Measurements from ENCODE around the gene UTS2R.
"Not testable (repeated sequence)": the region's sequence is repeated elsewhere in the genome, so short reads cannot be mapped to it uniquely, and the experiment has no call there.

UTS2R gene

DNA sequence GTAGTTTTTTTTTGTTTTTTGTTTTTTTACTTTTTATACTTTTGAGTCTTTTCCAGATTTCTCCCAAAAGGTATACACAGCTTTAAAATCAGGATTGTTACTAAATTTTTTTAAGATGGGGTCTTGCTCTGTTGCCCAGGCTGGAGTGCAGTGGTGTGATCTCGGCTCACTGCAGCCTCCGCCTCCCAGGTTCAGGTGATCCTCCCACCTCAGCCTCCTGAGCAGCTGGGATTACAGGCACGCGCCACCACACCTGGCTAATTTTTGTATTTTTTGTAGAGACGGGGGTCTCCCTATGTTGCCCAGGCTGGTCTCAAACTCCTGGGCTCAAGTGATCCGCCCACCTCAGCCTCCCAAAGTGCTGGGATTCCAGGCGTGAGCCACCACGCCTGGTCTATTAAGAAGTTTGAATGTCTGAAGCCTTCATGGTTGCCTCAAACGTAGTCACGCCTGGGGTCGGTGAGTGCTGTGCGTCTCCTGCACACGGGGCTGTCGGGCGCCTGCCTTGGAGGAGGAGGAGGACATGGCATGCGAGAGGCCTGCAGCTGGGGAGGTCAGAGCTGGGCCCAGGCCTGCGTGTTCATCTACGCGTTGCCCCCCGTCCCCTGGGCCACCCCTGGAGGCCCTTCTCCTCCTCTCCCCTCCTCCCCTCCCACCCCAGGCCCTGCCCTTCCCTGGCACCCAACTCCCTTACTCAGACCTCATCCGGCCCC lies 10.8 kb downstream of the UTS2R start:
- not testable (repeated sequence) for H3K14ac ChIP-seq (ENCODE audit: low read length); H3K27me3 ChIP-seq (ENCODE audit: insufficient read depth, low read length); H2AFZ ChIP-seq (ENCODE audit: insufficient read depth, low read length, poor library complexity); H3K9ac ChIP-seq (ENCODE audit: low read length); H3K23ac ChIP-seq (ENCODE audit: low read length); H3K4me2 ChIP-seq (ENCODE audit: low read length); DNase-seq; H4K12ac ChIP-seq (ENCODE audit: low read depth, low read length); H2BK120ac ChIP-seq (ENCODE audit: insufficient read depth, low read length, poor library complexity); H3K27ac ChIP-seq (ENCODE audit: low read depth, low read length); H3K79me1 ChIP-seq (ENCODE audit: low read length); H2BK5ac ChIP-seq (ENCODE audit: low read depth, low read length, poor library complexity); H3K4ac ChIP-seq (ENCODE audit: low read depth, low read length); H4K91ac ChIP-seq (ENCODE audit: low read depth, low read length); H3K4me3 ChIP-seq (ENCODE audit: low read depth, low read length); H3K18ac ChIP-seq (ENCODE audit: low read length); H4K8ac ChIP-seq (ENCODE audit: low read depth, low read length); H3K36me3 ChIP-seq (ENCODE audit: control insufficient read depth in 1 of 2, insufficient read depth in 2 of 2, low read length in 2 of 2); H2BK12ac ChIP-seq (ENCODE audit: low read length); H3K4me1 ChIP-seq (ENCODE audit: control insufficient read depth in 1 of 2, insufficient read depth in 2 of 2, low read length in 2 of 2); H3K79me2 ChIP-seq (ENCODE audit: control insufficient read depth, insufficient read depth, low read length, poor library complexity); H2AK5ac ChIP-seq (ENCODE audit: low read length); H3K9me3 ChIP-seq (ENCODE audit: insufficient read depth, low read depth, low read length)
- no CpG with 5 or more reads among the region's 21 CpGs for WGBS (ENCODE audit: extremely low coverage, insufficient coverage, insufficient read length)

DNA sequence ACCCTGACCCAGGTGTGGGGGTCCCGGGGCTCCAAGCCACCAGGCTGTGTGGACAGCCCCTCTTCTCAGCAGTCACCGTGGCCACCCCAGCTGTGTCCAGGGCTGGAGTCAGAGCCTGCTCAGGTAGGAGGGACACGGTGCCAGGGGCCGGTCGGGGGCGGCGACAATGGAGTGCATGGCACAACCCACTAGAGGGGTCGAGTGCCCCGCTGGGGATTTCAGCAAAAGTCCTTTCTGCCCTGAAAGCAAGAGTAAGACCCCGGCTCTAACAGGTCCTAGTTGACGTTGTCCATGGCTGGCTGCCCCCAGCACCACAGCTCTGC lies 11.3 kb downstream of the UTS2R start:
- H4K12ac ChIP-seq (ENCODE audit: low read depth, low read length) = no peak overlapping the region
- H3K4me3 ChIP-seq (ENCODE audit: low read depth, low read length) = no peak overlapping the region
- no peak overlapping the region for H3K18ac ChIP-seq (ENCODE audit: low read length)
- no peak overlapping the region for H3K4me2 ChIP-seq (ENCODE audit: low read length)
- no peak overlapping the region for H2AK5ac ChIP-seq (ENCODE audit: low read length)
- no peaks in the 10 kb centered on the region for H3K27me3 ChIP-seq (ENCODE audit: insufficient read depth, low read length)
- H3K4me1 ChIP-seq (ENCODE audit: control insufficient read depth in 1 of 2, insufficient read depth in 2 of 2, low read length in 2 of 2) = no peaks in the 10 kb centered on the region
- no peak overlapping the region for H2BK120ac ChIP-seq (ENCODE audit: insufficient read depth, low read length, poor library complexity)
- no peak overlapping the region for H3K9ac ChIP-seq (ENCODE audit: low read length)
- no peaks in the 10 kb centered on the region for H3K36me3 ChIP-seq (ENCODE audit: control insufficient read depth in 1 of 2, insufficient read depth in 2 of 2, low read length in 2 of 2)
- no peak overlapping the region for H4K8ac ChIP-seq (ENCODE audit: low read depth, low read length)
- no CpG with 5 or more reads among the region's 11 CpGs for WGBS (ENCODE audit: extremely low coverage, insufficient coverage, insufficient read length)
- no peak overlapping the region for H3K27ac ChIP-seq (ENCODE audit: low read depth, low read length)
- H4K91ac ChIP-seq (ENCODE audit: low read depth, low read length) = no peak overlapping the region
- H3K23ac ChIP-seq (ENCODE audit: low read length) = no peak overlapping the region
- no peak overlapping the region for H2BK5ac ChIP-seq (ENCODE audit: low read depth, low read length, poor library complexity)
- no peaks in the 10 kb centered on the region for H3K79me1 ChIP-seq (ENCODE audit: low read length)
- H2BK12ac ChIP-seq (ENCODE audit: low read length) = no peak overlapping the region
- no peaks in the 10 kb centered on the region for H3K79me2 ChIP-seq (ENCODE audit: control insufficient read depth, insufficient read depth, low read length, poor library complexity)
- no peak overlapping the region for H2AFZ ChIP-seq (ENCODE audit: insufficient read depth, low read length, poor library complexity)
- no peak overlapping the region for H3K4ac ChIP-seq (ENCODE audit: low read depth, low read length)
- H3K14ac ChIP-seq (ENCODE audit: low read length) = no peak overlapping the region
- H3K9me3 ChIP-seq (ENCODE audit: insufficient read depth, low read depth, low read length) = peaks cover 8% of the 10 kb centered on the region
- no peak for DNase-seq

DNA sequence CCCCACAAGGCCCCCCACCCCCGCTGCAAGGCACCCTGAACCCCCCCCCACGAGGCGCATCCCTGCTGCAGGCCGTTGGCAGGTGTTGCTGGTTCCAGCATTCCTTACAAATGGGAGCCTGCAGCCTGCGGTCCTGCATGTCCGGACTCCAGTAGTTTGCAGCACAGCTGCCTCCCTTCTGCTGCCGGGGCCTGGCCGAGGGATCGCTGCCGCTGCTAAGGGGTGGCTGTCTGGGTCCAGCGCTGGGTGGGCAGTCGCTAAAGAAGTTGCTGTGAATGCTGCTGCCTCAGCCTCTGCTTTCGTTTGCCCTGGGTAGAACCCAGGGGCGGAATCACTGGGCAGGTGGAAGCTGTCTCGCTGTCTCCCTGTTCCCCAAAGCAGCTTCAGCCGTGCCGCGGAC lies 11.8 kb downstream of the UTS2R start:
- Histone ChIP-seq H3K9ac (ENCODE audit: low read length) (no peak overlapping the region), H3K79me1 (ENCODE audit: low read length) (no peaks in the 10 kb centered on the region), H4K8ac (ENCODE audit: low read depth, low read length) (no peak overlapping the region), H3K36me3 (ENCODE audit: control insufficient read depth in 1 of 2, insufficient read depth in 2 of 2, low read length in 2 of 2) (no peaks in the 10 kb centered on the region), H4K12ac (ENCODE audit: low read depth, low read length) (no peak overlapping the region), H3K27me3 (ENCODE audit: insufficient read depth, low read length) (no peaks in the 10 kb centered on the region), H3K4me2 (ENCODE audit: low read length) (no peak overlapping the region), H3K23ac (ENCODE audit: low read length) (no peak overlapping the region), H2AK5ac (ENCODE audit: low read length) (no peak overlapping the region), H2AFZ (ENCODE audit: insufficient read depth, low read length, poor library complexity) (no peak overlapping the region), H3K4me1 (ENCODE audit: control insufficient read depth in 1 of 2, insufficient read depth in 2 of 2, low read length in 2 of 2) (no peaks in the 10 kb centered on the region), H3K18ac (ENCODE audit: low read length) (no peak overlapping the region), H2BK120ac (ENCODE audit: insufficient read depth, low read length, poor library complexity) (no peak overlapping the region), H4K91ac (ENCODE audit: low read depth, low read length) (no peak overlapping the region), H2BK12ac (ENCODE audit: low read length) (no peak overlapping the region), H3K27ac (ENCODE audit: low read depth, low read length) (no peak overlapping the region), H3K4me3 (ENCODE audit: low read depth, low read length) (no peak overlapping the region), H3K79me2 (ENCODE audit: control insufficient read depth, insufficient read depth, low read length, poor library complexity) (no peaks in the 10 kb centered on the region), H3K14ac (ENCODE audit: low read length) (no peak overlapping the region), H2BK5ac (ENCODE audit: low read depth, low read length, poor library complexity) (no peak overlapping the region), H3K4ac (ENCODE audit: low read depth, low read length) (no peak overlapping the region), H3K9me3 (ENCODE audit: insufficient read depth, low read depth, low read length) (peaks cover 8% of the 10 kb centered on the region)
- DNase-seq = no peak
- WGBS (ENCODE audit: extremely low coverage, insufficient coverage, insufficient read length) = no CpG with 5 or more reads among the region's 18 CpGs

DNA sequence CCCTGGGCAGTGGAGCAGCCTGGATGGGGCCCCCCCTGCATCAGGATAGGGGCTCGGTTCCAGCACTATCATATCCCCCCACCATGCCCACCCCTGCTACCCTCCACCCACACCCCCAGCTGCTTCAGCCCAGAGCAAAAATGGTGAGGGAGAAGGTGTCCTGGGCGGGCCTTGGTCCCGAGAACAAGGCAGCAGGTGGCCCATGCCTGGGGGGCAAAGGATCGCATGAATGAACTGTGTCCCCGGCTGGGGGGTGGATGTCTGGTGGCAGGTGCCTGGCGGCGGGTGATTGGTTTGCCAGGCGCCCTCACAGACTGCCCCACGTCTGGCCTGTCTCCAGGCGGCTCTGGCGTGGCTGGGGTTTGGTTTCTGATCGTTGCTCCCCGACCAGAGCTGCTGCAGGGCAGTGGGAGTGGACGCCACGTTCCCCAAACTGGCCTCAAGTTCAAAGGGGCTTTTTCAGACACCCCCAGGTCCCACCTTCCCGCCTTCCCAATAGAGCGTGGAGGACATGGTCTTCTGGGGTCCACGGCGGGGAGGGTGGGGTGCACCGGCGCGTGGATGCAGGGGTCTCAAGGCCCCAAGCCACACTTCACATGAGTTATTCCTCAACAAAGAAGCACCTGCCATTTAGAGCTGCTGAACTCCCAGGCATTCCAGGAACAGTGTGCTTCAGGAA lies 12.6 kb downstream of the UTS2R start:
- no peak overlapping the region for H3K9ac ChIP-seq (ENCODE audit: low read length)
- H2AFZ ChIP-seq (ENCODE audit: insufficient read depth, low read length, poor library complexity) = no peak overlapping the region
- H3K79me2 ChIP-seq (ENCODE audit: control insufficient read depth, insufficient read depth, low read length, poor library complexity) = no peaks in the 10 kb centered on the region
- no peaks in the 10 kb centered on the region for H3K36me3 ChIP-seq (ENCODE audit: control insufficient read depth in 1 of 2, insufficient read depth in 2 of 2, low read length in 2 of 2)
- no peak overlapping the region for H3K4ac ChIP-seq (ENCODE audit: low read depth, low read length)
- H4K12ac ChIP-seq (ENCODE audit: low read depth, low read length) = no peak overlapping the region
- H3K4me1 ChIP-seq (ENCODE audit: control insufficient read depth in 1 of 2, insufficient read depth in 2 of 2, low read length in 2 of 2) = no peaks in the 10 kb centered on the region
- no CpG with 5 or more reads among the region's 22 CpGs for WGBS (ENCODE audit: extremely low coverage, insufficient coverage, insufficient read length)
- H3K23ac ChIP-seq (ENCODE audit: low read length) = no peak overlapping the region
- H2BK12ac ChIP-seq (ENCODE audit: low read length) = no peak overlapping the region
- no peak overlapping the region for H2BK5ac ChIP-seq (ENCODE audit: low read depth, low read length, poor library complexity)
- H3K18ac ChIP-seq (ENCODE audit: low read length) = no peak overlapping the region
- H2BK120ac ChIP-seq (ENCODE audit: insufficient read depth, low read length, poor library complexity) = no peak overlapping the region
- no peak overlapping the region for H2AK5ac ChIP-seq (ENCODE audit: low read length)
- H3K4me2 ChIP-seq (ENCODE audit: low read length) = no peak overlapping the region
- H3K14ac ChIP-seq (ENCODE audit: low read length) = no peak overlapping the region
- no peak for DNase-seq
- H4K8ac ChIP-seq (ENCODE audit: low read depth, low read length) = no peak overlapping the region
- H3K27ac ChIP-seq (ENCODE audit: low read depth, low read length) = no peak overlapping the region
- H4K91ac ChIP-seq (ENCODE audit: low read depth, low read length) = no peak overlapping the region
- no peak overlapping the region for H3K4me3 ChIP-seq (ENCODE audit: low read depth, low read length)
- H3K9me3 ChIP-seq (ENCODE audit: insufficient read depth, low read depth, low read length) = peaks cover 8% of the 10 kb centered on the region
- no peaks in the 10 kb centered on the region for H3K79me1 ChIP-seq (ENCODE audit: low read length)
- H3K27me3 ChIP-seq (ENCODE audit: insufficient read depth, low read length) = no peaks in the 10 kb centered on the region
